Caco-2 (cell line): Measurements from ENCODE around the gene TCF12. TPM values are rescaled to one million over a fixed set of nuclear protein-coding genes. Genes with fewer than 3 reads are reported as not detected.

Experiments used
- BruUV-seq: library from RNA; stranded (reverse); fragments of 400-500 nt; replicated peaks from 2 replicates; lab custom pipeline; 2021; lab: Mats Ljungman, UMichigan
- CTCF ChIA-PET: fragments of 300-600 bp; sonication (Branson Sonifier 250); formaldehyde crosslinking; loops from one replicate; lab custom pipeline; 2022; ENCODE audit warnings: antibody characterized with exemption; lab: Charles Lee
- POLR2A ChIA-PET: fragments of 300-600 bp; sonication (Branson Sonifier 250); formaldehyde crosslinking; loops from one replicate; lab custom pipeline; 2022; ENCODE audit warnings: antibody characterized with exemption; lab: Charles Lee
- DNase-seq, 2 experiments: peaks; one replicate each; pipeline versions ENCODE4 v3.0.0 to v3.0.0-alpha.2; 2020 to 2022
- H3K27me3 ChIP-seq: replicated peaks from 2 replicates; pipeline ENCODE4 v1.6.0; 2011; ENCODE audit warnings: low read length; ENCODE audit not compliant: control insufficient read depth, insufficient read depth
- H3K36me3 ChIP-seq: 2 replicates; pipeline ENCODE4 v1.5.1; 2011; ENCODE audit warnings: low read length; ENCODE audit not compliant: control insufficient read depth, insufficient read depth
- H3K4me1 ChIP-seq: fragments of 250-450 bp; sonication (Bioruptor Pico); 2 replicates; pipeline ENCODE4 v1.5.1; 2020; ENCODE audit warnings: mild to moderate bottlenecking
- H3K4me3 ChIP-seq: 2 replicates; pipeline ENCODE4 v1.5.1; 2011; ENCODE audit warnings: low read depth, mild to moderate bottlenecking, control low read depth, low read length
- H3K9me3 ChIP-seq: fragments of 250-450 bp; sonication (Bioruptor Pico); 2 replicates; pipeline ENCODE4 v1.5.1; 2020; ENCODE audit warnings: mild to moderate bottlenecking, moderate library complexity
- H3K27ac Mint-ChIP-seq: one replicate; pipeline ENCODE4 v1.8.0; 2022; ENCODE audit warnings: mixed read lengths; ENCODE audit not compliant: unreplicated experiment
- H3K27me3 Mint-ChIP-seq: one replicate; pipeline ENCODE4 v1.8.0; 2022; ENCODE audit warnings: mixed read lengths; ENCODE audit not compliant: insufficient read depth, unreplicated experiment
- H3K36me3 Mint-ChIP-seq: one replicate; pipeline ENCODE4 v1.8.0; 2022; ENCODE audit warnings: mild to moderate bottlenecking, mixed read lengths; ENCODE audit not compliant: insufficient read depth, unreplicated experiment
- H3K4me1 Mint-ChIP-seq: one replicate; pipeline ENCODE4 v1.8.0; 2022; ENCODE audit warnings: low read depth, mixed read lengths; ENCODE audit not compliant: unreplicated experiment
- H3K4me3 Mint-ChIP-seq: one replicate; pipeline ENCODE4 v1.8.0; 2022; ENCODE audit warnings: mild to moderate bottlenecking, moderate library complexity, mixed read lengths; ENCODE audit not compliant: unreplicated experiment
- H3K9me3 Mint-ChIP-seq: one replicate; pipeline ENCODE4 v1.8.0; 2022; ENCODE audit warnings: mixed read lengths; ENCODE audit not compliant: unreplicated experiment
- CTCF ChIP-seq, 2 experiments: fragments of 200-600 bp in 1 of 2; IDR thresholded peaks; 1 replicate in 1 of 2; 2 replicates in 1 of 2; pipeline versions ENCODE4 v1.5.1 to v1.8.0; 2011 to 2022; ENCODE audit warnings: antibody characterized with exemption in 1 of 2, control low read depth in 1 of 2, inconsistent platforms in 1 of 2, low read depth in 1 of 2, low read length in 1 of 2, mild to moderate bottlenecking in 1 of 2, moderate library complexity in 1 of 2; ENCODE audit not compliant: insufficient read depth in 1 of 2, severe bottlenecking in 1 of 2, unreplicated experiment in 1 of 2
- intact Hi-C: fragments of 100-400 bp; cut with micrococcal nuclease; formaldehyde crosslinking; loops from one replicate; pipeline ENCODE4 v1.10.0; 2022; ENCODE audit not compliant: unreplicated experiment
- total RNA-seq: library from RNA; stranded (reverse); gene quantifications from 2 replicates; pipeline ENCODE4 v1.2.3, GENCODE V29; 2022

TCF12 gene
- total RNA-seq, 1 experiment from 2014 or later, result 64.4 TPM

GRCh38 chr15:57112178-57112577, 193.7 kb downstream of the TCF12 start:
- no peak for TF ChIP-seq CTCF (IDR thresholded peaks at IDR 0.05; ENCODE audit: insufficient read depth in 1 of 2, low read depth in 1 of 2, low read length in 1 of 2, severe bottlenecking in 1 of 2, unreplicated experiment in 1 of 2)
- Mint-ChIP-seq H3K36me3 (no peaks in the 10 kb centered on the region), H3K27ac (no peak overlapping the region), H3K4me3 (no peak overlapping the region), H3K4me1 (no peaks in the 10 kb centered on the region), H3K9me3 (no peaks in the 10 kb centered on the region), H3K27me3 (no peaks in the 10 kb centered on the region)
- ChIA-PET POLR2A (no interaction called here), CTCF (no interaction called here)
- no peaks in the 10 kb centered on the region for H3K27me3 ChIP-seq
- no peaks in the 10 kb centered on the region for H3K4me1 ChIP-seq
- no TSS peak for BruUV-seq
- no peak for DNase-seq
- intact Hi-C loops, result no loop called here
- H3K9me3 ChIP-seq, result no peaks in the 10 kb centered on the region
- no peak overlapping the region for H3K4me3 ChIP-seq
- no peaks in the 10 kb centered on the region for H3K36me3 ChIP-seq

GRCh38 chr15:57114070-57114469, 195.6 kb downstream of the TCF12 start:
- Mint-ChIP-seq H3K4me1 (peaks cover 8% of the 10 kb centered on the region), H3K27ac (no peak overlapping the region), H3K9me3 (no peaks in the 10 kb centered on the region), H3K36me3 (no peaks in the 10 kb centered on the region), H3K27me3 (no peaks in the 10 kb centered on the region), H3K4me3 (no peak overlapping the region)
- BruUV-seq, result no TSS peak
- intact Hi-C loops, result no loop called here
- H3K4me3 ChIP-seq, result no peak overlapping the region
- no peaks in the 10 kb centered on the region for H3K9me3 ChIP-seq
- no peaks in the 10 kb centered on the region for H3K36me3 ChIP-seq
- no peak for TF ChIP-seq CTCF (IDR thresholded peaks at IDR 0.05; ENCODE audit: insufficient read depth in 1 of 2, low read depth in 1 of 2, low read length in 1 of 2, severe bottlenecking in 1 of 2, unreplicated experiment in 1 of 2)
- H3K27me3 ChIP-seq, result no peaks in the 10 kb centered on the region
- no peaks in the 10 kb centered on the region for H3K4me1 ChIP-seq
- DNase-seq, result no peak
- CTCF ChIA-PET, result interaction anchor here (0.6 to 0.7 kb wide), 2 partner anchors 172 to 437 kb away, joined by 3 read pairs; no protein-coding TSS in a partner anchor
- POLR2A ChIA-PET, result no interaction called here

- Histone ChIP-seq H3K4me1 (no peaks in the 10 kb centered on the region), H3K9me3 (no peaks in the 10 kb centered on the region), H3K4me3 (no peak overlapping the region), H3K27me3 (no peaks in the 10 kb centered on the region), H3K36me3 (no peaks in the 10 kb centered on the region)
- POLR2A ChIA-PET, result no interaction called here
- no TSS peak for BruUV-seq
- Mint-ChIP-seq H3K27ac (no peak overlapping the region), H3K4me3 (no peak overlapping the region), H3K36me3 (no peaks in the 10 kb centered on the region), H3K27me3 (no peaks in the 10 kb centered on the region), H3K4me1 (peaks cover 8% of the 10 kb centered on the region), H3K9me3 (no peaks in the 10 kb centered on the region)
- intact Hi-C loops, result no loop called here
- no peak for TF ChIP-seq CTCF (IDR thresholded peaks at IDR 0.05; ENCODE audit: insufficient read depth in 1 of 2, low read depth in 1 of 2, low read length in 1 of 2, severe bottlenecking in 1 of 2, unreplicated experiment in 1 of 2)
- CTCF ChIA-PET, result interaction anchor here (0.6 kb wide), 1 partner anchor 87 kb away, joined by 3 read pairs; no protein-coding TSS in a partner anchor
- DNase-seq, result no peak
Measured at GRCh38 chr15:57118013-57118799, 199.8 kb downstream of the TCF12 start.
